SK-N-SH (cell line): ENCODE results near the gene ATP6V1D.

Source experiments
- CTCF ChIP-seq: fragments of 200-600 bp; sonication (generic); IDR thresholded peaks from 2 replicates; pipeline ENCODE4 v1.6.1; 2017; ENCODE audit warnings: antibody characterized with exemption, mild to moderate bottlenecking, moderate library complexity
- JUND ChIP-seq: IDR thresholded peaks from 2 replicates; pipeline ENCODE4 v1.4.0; 2012
- TAF1 ChIP-seq: IDR thresholded peaks from 2 replicates; pipeline ENCODE4 v1.6.1; 2012; ENCODE audit warnings: low read depth, mild to moderate bottlenecking, low read length, moderate library complexity, borderline replicate concordance

- no peak for TF ChIP-seq TAF1
- TF ChIP-seq CTCF: no peak
- TF ChIP-seq JUND: no peak
These were observed 28.1 kb downstream of the ATP6V1D start for GRCh38 chr14:67331368-67332125.
